DOHH2 (cell line): ENCODE results near the gene DSC2.

Experiments used
- EZH2phosphoT487 ChIP-seq: fragments of 200-600 bp; sonication (generic); IDR thresholded peaks from 2 replicates; pipeline ENCODE4 v1.6.1; 2017; ENCODE audit warnings: borderline replicate concordance, mild to moderate bottlenecking, antibody characterized with exemption, low read length, moderate library complexity, mixed read lengths
- TF ChIP-seq, protein P1 (sequence below): fragments of 200-600 bp; sonication (generic); IDR thresholded peaks from one replicate; pipeline ENCODE4 v1.5.1; 2014; ENCODE audit warnings: antibody characterized with exemption, mild to moderate bottlenecking, low read depth, low read length; ENCODE audit not compliant: poor library complexity, severe bottlenecking

DNA sequence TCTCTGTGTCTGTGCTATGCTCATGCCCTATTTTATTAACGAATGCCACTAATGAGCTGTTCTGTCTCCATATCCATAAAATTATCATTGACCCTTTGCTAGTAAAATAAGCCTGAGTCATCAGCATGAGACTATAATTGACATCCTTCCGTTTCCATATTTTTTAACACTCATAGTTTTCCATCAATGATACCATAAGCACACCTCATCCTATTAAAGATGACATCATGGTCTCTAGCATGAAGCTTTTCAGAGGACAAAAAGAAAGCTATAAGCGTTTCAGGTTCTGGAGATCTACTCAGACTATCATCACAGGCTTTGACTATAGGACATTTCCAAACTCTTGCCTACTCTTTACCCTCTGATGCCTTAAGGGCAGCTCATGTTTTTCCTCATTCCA, 1.2 kb upstream of the DSC2 start:
- TF ChIP-seq, protein P1, sequence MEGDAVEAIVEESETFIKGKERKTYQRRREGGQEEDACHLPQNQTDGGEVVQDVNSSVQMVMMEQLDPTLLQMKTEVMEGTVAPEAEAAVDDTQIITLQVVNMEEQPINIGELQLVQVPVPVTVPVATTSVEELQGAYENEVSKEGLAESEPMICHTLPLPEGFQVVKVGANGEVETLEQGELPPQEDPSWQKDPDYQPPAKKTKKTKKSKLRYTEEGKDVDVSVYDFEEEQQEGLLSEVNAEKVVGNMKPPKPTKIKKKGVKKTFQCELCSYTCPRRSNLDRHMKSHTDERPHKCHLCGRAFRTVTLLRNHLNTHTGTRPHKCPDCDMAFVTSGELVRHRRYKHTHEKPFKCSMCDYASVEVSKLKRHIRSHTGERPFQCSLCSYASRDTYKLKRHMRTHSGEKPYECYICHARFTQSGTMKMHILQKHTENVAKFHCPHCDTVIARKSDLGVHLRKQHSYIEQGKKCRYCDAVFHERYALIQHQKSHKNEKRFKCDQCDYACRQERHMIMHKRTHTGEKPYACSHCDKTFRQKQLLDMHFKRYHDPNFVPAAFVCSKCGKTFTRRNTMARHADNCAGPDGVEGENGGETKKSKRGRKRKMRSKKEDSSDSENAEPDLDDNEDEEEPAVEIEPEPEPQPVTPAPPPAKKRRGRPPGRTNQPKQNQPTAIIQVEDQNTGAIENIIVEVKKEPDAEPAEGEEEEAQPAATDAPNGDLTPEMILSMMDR = no peak
- no peak for TF ChIP-seq EZH2phosphoT487
